K562 (cell line): Measurements from ENCODE around the gene MYO1E. TPM values are rescaled to one million over a fixed set of nuclear protein-coding genes. Genes with fewer than 3 reads are reported as not detected.

ENCODE experiments used
- ATAC-seq: fragments of 200-7000 bp; cut with Tn5 transposase; 3 replicates; pipeline ENCODE4 v1.9.1; 2020; ENCODE audit warnings: moderate library complexity
- BruUV-seq: library from RNA; stranded (reverse); fragments of 400-500 nt; replicated peaks from 2 replicates; lab custom pipeline; 2021; lab: Mats Ljungman, UMichigan
- CTCF ChIA-PET: fragments of 300-600 bp; formaldehyde crosslinking; extraction: SDS; loops from one replicate; lab custom pipeline; 2021; ENCODE audit warnings: low intra/inter-chr PET ratio; lab: Yijun Ruan, JAX
- POLR2A ChIA-PET: fragments of 300-600, 350-650 bp; sonication (Branson Sonifier 250); formaldehyde crosslinking; extraction: SDS; loops from one replicate; lab custom pipeline; 2021; ENCODE audit warnings: antibody characterized with exemption, inconsistent platforms; lab: Yijun Ruan, JAX
- DNase-seq, 4 experiments: peaks; one replicate each; pipeline versions ENCODE4 v3.0.0 to v3.0.0-alpha.2; 2011 to 2018; ENCODE audit warnings: low spot score in 3 of 4, mixed read lengths in 3 of 4; ENCODE audit errors: extremely low read depth in 1 of 4
- FAIRE-seq: peaks from 2 replicates; lab custom pipeline; 2011; peaks lifted over from hg19 to GRCh38; lab: Jason Lieb, UNC
- H2AFZ ChIP-seq: 2 replicates; pipeline ENCODE4 v1.6.0; 2011; ENCODE audit warnings: low read depth, low read length, control low read depth, inconsistent platforms
- H3K27ac ChIP-seq: fragments of 200-600 bp; 3 replicates; pipeline ENCODE4 v1.8.0; 2011; ENCODE audit warnings: low read depth, mild to moderate bottlenecking, control low read depth, inconsistent platforms, low read length, moderate library complexity, mixed read lengths; ENCODE audit errors: extremely low read depth
- H3K27me3 ChIP-seq, 2 experiments: fragments of 300-600 bp in 1 of 2; 2 replicates in 1 of 2; 3 replicates in 1 of 2; pipeline versions ENCODE4 v1.6.0 to v1.8.0; 2011; ENCODE audit warnings: inconsistent platforms in 2 of 2, low read length in 2 of 2, mild to moderate bottlenecking in 1 of 2, mixed read lengths in 1 of 2, moderate library complexity in 1 of 2; ENCODE audit not compliant: control insufficient read depth in 2 of 2, insufficient read depth in 2 of 2
- H3K36me3 ChIP-seq: fragments of 300-600 bp; 3 replicates; pipeline ENCODE4 v1.8.0; 2011; ENCODE audit warnings: mild to moderate bottlenecking, low read length, inconsistent platforms; ENCODE audit not compliant: control insufficient read depth, insufficient read depth
- H3K4me1 ChIP-seq, 2 experiments: fragments of 200-600 bp in 1 of 2; replicated peaks in 1 of 2; 2 replicates in 1 of 2; 3 replicates in 1 of 2; pipeline versions ENCODE4 v1.5.1 to v1.8.0; 2011; ENCODE audit warnings: inconsistent platforms in 2 of 2, low read length in 2 of 2, mild to moderate bottlenecking in 1 of 2, mixed read lengths in 1 of 2, moderate library complexity in 1 of 2; ENCODE audit not compliant: control insufficient read depth in 2 of 2, insufficient read depth in 2 of 2
- H3K4me2 ChIP-seq: 2 replicates; pipeline ENCODE4 v1.6.1; 2011; ENCODE audit warnings: low read length, control low read depth, inconsistent platforms, mixed read lengths; ENCODE audit not compliant: insufficient read depth
- H3K4me3 ChIP-seq: fragments of 200-600 bp; sonication (generic), shearing (Covaris generic); 2 replicates; pipeline ENCODE4 v1.5.1; 2016; ENCODE audit warnings: control low read depth, inconsistent platforms
- H3K79me2 ChIP-seq: fragments of 200-600 bp; 3 replicates; pipeline ENCODE4 v1.8.0; 2011; ENCODE audit warnings: low read length, inconsistent platforms; ENCODE audit not compliant: control insufficient read depth, insufficient read depth
- H3K9ac ChIP-seq, 2 experiments: 2 replicates each; pipeline versions ENCODE4 v1.6.0 to v1.6.1; 2011; ENCODE audit warnings: low read depth in 2 of 2, low read length in 2 of 2, control low read depth in 1 of 2, inconsistent platforms in 1 of 2, mild to moderate bottlenecking in 1 of 2, mixed read lengths in 1 of 2; ENCODE audit not compliant: insufficient read depth in 1 of 2
- H3K9me1 ChIP-seq: one replicate; pipeline ENCODE4 v1.6.0; 2011; ENCODE audit warnings: inconsistent platforms, mild to moderate bottlenecking, low read length, moderate library complexity; ENCODE audit not compliant: control insufficient read depth, insufficient read depth
- H3K9me3 ChIP-seq: replicated peaks from 2 replicates; pipeline ENCODE4 v1.5.1; 2011; ENCODE audit warnings: low read depth, low read length, inconsistent platforms; ENCODE audit not compliant: control insufficient read depth, insufficient read depth
- H4K20me1 ChIP-seq: replicated peaks from 2 replicates; pipeline ENCODE4 v1.6.1; 2011; ENCODE audit warnings: low read length, inconsistent platforms, mixed read lengths; ENCODE audit not compliant: control insufficient read depth, insufficient read depth
- ELF4 ChIP-seq: fragments of 450-650 bp; formaldehyde crosslinking; IDR thresholded peaks from 2 replicates; pipeline ENCODE4 v1.4.0; 2022; ENCODE audit warnings: missing genetic modification characterization
- FOXK2 ChIP-seq, 2 experiments: fragments of 450-650 bp; IDR thresholded peaks in 1 of 2; conservative IDR thresholded peaks in 1 of 2; 2 replicates each; pipeline ENCODE4 v1.6.1; 2016; ENCODE audit warnings: low read depth in 2 of 2, mild to moderate bottlenecking in 1 of 2
- FOXP1 ChIP-seq: sonication (generic); formaldehyde crosslinking; IDR thresholded peaks from 2 replicates; pipeline ENCODE4 v1.8.0; 2022; ENCODE audit warnings: mild to moderate bottlenecking, missing genetic modification reagents
- HIVEP1 ChIP-seq: fragments of 250-450 bp; sonication (Bioruptor Pico); IDR thresholded peaks from 2 replicates; pipeline ENCODE4 v1.4.0; 2020; ENCODE audit warnings: mild to moderate bottlenecking
- MAZ ChIP-seq, 2 experiments: fragments of 450-650 bp in 1 of 2; sonication (generic) in 1 of 2; formaldehyde crosslinking; IDR thresholded peaks in 1 of 2; conservative IDR thresholded peaks in 1 of 2; 2 replicates each; pipeline versions ENCODE4 v1.4.0 to v1.5.0; 2020; ENCODE audit warnings: mild to moderate bottlenecking in 1 of 2, missing genetic modification reagents in 1 of 2
- PHTF2 ChIP-seq: fragments of 250-450 bp; sonication (Bioruptor Pico); IDR thresholded peaks from 2 replicates; pipeline ENCODE4 v1.5.0; 2021; ENCODE audit warnings: mild to moderate bottlenecking
- PPARD ChIP-seq: fragments of 250-450 bp; sonication (Bioruptor Pico); IDR thresholded peaks from 2 replicates; pipeline ENCODE4 v1.8.0; 2022; ENCODE audit warnings: inconsistent platforms, mild to moderate bottlenecking, moderate library complexity
- RBM15 ChIP-seq: fragments of 200-400 bp; formaldehyde crosslinking; IDR thresholded peaks from 2 replicates; pipeline ENCODE4 v1.6.1; 2018; ENCODE audit warnings: mild to moderate bottlenecking, low read length, moderate library complexity; ENCODE audit not compliant: insufficient read depth
- TFAM ChIP-seq: fragments of 250-450 bp; sonication (Bioruptor Pico); conservative IDR thresholded peaks from 2 replicates; pipeline ENCODE4 v1.5.0; 2021; ENCODE audit warnings: mild to moderate bottlenecking, moderate library complexity
- ZBTB7A ChIP-seq: IDR thresholded peaks from 2 replicates; pipeline ENCODE4 v1.6.1; 2011; ENCODE audit warnings: low read depth, mild to moderate bottlenecking, low read length, moderate library complexity, borderline replicate concordance; ENCODE audit not compliant: control insufficient read depth
- ZEB2 ChIP-seq: fragments of 450-650 bp; IDR thresholded peaks from 2 replicates; pipeline ENCODE4 v1.6.1; 2016
- ZFPM2 ChIP-seq: fragments of 250-450 bp; sonication (Bioruptor Pico); IDR thresholded peaks from 2 replicates; pipeline ENCODE4 v1.5.1; 2022; ENCODE audit warnings: mild to moderate bottlenecking
- ZNF699 ChIP-seq: fragments of 250-450 bp; sonication (Bioruptor Pico); IDR thresholded peaks from 2 replicates; pipeline ENCODE4 v1.8.0; 2021; ENCODE audit warnings: mild to moderate bottlenecking, moderate library complexity; ENCODE audit not compliant: insufficient replicate concordance
- WGBS: fragments of 100-300 bp; shearing (Covaris generic); methylation state at CpG from one replicate; pipeline ENCODE4 v1.1.6; 2016; ENCODE audit warnings: low coverage, mixed read lengths; ENCODE audit not compliant: insufficient coverage; ENCODE audit errors: missing lambda C conversion rate; 5-methylcytosine and 5-hydroxymethylcytosine counted together
- in situ Hi-C: fragments of 300-500 bp; cut with MboI; formaldehyde crosslinking; loops from 4 replicates; pipeline ENCODE4 v1.15.0; 2018; ENCODE audit warnings: inconsistent platforms, mixed read lengths
- intact Hi-C: fragments of 100-400 bp; cut with micrococcal nuclease; formaldehyde crosslinking; loops from 2 replicates; pipeline ENCODE4 v1.14.2; 2022
- polyA plus RNA-seq, 8 experiments: library from polyadenylated mRNA; depleted of rRNA in 4 of 8; stranded (reverse) in 5 of 8; unstranded in 3 of 8; fragments of >200 nt; fragmentation: Nextera tagmentation in 2 of 8; fragmentation: Illumina TruSeq in 1 of 8; extraction: Ambion mirVana in 2 of 8; extraction: Trizol in 1 of 8; gene quantifications; 2 replicates each; pipeline versions ENCODE4 v1.2.1 to v1.2.3, GENCODE V29; 2011 to 2014; ENCODE audit warnings: inconsistent platforms in 1 of 8, missing spikeins in 1 of 8
- total RNA-seq, 7 experiments: library from RNA; depleted of rRNA in 6 of 7; stranded (reverse); fragments of >200 nt in 6 of 7; fragmentation: Illumina TruSeq in 2 of 7; extraction: Trizol in 2 of 7; gene quantifications; 2 replicates each; pipeline versions ENCODE4 v1.2.1 to v1.2.3, GENCODE V29; 2011 to 2021; ENCODE audit warnings: low replicate concordance in 1 of 7
- TF ChIP-seq, protein P1 (sequence below): fragments of 150-350 bp; conservative IDR thresholded peaks from 2 replicates; pipeline ENCODE4 v1.6.1; 2014; ENCODE audit warnings: low read length
- TF ChIP-seq, protein P2 (sequence below): fragments of 450-650 bp; IDR thresholded peaks from 2 replicates; pipeline ENCODE4 v1.6.1; 2016; ENCODE audit warnings: mild to moderate bottlenecking

MYO1E gene
- total and polyA plus RNA-seq, 9 of the 15 experiments (the other 6 are each of a cell fraction or from before 2014, with no cell fraction given): under 0.01 to 0.44 (median 0.01) TPM; not detected in 6

DNA sequence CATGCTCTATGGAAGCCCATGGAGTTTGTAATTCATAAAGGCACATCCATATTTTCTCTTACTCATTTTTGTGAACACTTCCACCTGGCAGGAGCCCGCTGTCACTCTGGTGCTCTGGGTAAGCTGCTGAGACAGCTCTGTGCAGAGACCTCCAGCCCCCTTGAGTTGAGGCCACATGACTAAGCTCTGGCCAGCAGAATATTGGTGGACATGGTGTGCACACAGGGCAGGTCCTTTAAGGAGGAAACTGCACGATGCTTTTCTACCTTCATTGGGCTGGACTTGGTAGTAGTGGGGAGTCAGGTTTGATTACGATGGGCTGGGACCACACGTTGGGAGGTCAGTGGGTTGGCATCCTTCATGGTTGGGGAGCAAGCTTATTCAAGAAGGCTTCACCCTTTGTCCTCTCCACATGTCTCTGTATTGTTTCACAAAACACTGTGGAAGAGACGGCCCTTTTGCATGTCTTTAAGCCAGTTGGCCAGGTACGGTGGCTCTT is 238.7 kb downstream of the MYO1E start:
- Histone ChIP-seq H3K4me1 (peaks cover 0 to 3% of the 10 kb centered on the region in 2 experiments; a peak in 1 of 5 replicates), H3K9me3 (no peaks in the 10 kb centered on the region), H2AFZ (no peak overlapping the region), H3K36me3 (peaks cover 67% of the 10 kb centered on the region), H3K79me2 (peaks cover 6% of the 10 kb centered on the region; the same call in 1 of the 3 replicates)
- in situ Hi-C loops: no loop called here
- no peak for DNase-seq
- TF ChIP-seq ZNF699 (CRISPR knock-in tag): no peak
- no peak for TF ChIP-seq ZBTB7A
- TF ChIP-seq, protein P1, sequence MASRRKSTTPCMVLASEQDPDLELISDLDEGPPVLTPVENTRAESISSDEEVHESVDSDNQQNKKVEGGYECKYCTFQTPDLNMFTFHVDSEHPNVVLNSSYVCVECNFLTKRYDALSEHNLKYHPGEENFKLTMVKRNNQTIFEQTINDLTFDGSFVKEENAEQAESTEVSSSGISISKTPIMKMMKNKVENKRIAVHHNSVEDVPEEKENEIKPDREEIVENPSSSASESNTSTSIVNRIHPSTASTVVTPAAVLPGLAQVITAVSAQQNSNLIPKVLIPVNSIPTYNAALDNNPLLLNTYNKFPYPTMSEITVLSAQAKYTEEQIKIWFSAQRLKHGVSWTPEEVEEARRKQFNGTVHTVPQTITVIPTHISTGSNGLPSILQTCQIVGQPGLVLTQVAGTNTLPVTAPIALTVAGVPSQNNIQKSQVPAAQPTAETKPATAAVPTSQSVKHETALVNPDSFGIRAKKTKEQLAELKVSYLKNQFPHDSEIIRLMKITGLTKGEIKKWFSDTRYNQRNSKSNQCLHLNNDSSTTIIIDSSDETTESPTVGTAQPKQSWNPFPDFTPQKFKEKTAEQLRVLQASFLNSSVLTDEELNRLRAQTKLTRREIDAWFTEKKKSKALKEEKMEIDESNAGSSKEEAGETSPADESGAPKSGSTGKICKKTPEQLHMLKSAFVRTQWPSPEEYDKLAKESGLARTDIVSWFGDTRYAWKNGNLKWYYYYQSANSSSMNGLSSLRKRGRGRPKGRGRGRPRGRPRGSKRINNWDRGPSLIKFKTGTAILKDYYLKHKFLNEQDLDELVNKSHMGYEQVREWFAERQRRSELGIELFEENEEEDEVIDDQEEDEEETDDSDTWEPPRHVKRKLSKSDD: no peak
- TF ChIP-seq PHTF2 (CRISPR knock-in tag): no peak
- no peak for TF ChIP-seq ZFPM2 (CRISPR knock-in tag)
- no peak for TF ChIP-seq ZEB2
- TF ChIP-seq HIVEP1: no peak
- TF ChIP-seq MAZ (CRISPR knock-in tag; conservative IDR thresholded peaks at IDR 0.05 in 1 of 2, IDR thresholded peaks at IDR 0.05 in 1 of 2): no peak
- no peak for TF ChIP-seq RBM15
- TF ChIP-seq ELF4 (CRISPR knock-in tag): no peak
- TF ChIP-seq, protein P2, sequence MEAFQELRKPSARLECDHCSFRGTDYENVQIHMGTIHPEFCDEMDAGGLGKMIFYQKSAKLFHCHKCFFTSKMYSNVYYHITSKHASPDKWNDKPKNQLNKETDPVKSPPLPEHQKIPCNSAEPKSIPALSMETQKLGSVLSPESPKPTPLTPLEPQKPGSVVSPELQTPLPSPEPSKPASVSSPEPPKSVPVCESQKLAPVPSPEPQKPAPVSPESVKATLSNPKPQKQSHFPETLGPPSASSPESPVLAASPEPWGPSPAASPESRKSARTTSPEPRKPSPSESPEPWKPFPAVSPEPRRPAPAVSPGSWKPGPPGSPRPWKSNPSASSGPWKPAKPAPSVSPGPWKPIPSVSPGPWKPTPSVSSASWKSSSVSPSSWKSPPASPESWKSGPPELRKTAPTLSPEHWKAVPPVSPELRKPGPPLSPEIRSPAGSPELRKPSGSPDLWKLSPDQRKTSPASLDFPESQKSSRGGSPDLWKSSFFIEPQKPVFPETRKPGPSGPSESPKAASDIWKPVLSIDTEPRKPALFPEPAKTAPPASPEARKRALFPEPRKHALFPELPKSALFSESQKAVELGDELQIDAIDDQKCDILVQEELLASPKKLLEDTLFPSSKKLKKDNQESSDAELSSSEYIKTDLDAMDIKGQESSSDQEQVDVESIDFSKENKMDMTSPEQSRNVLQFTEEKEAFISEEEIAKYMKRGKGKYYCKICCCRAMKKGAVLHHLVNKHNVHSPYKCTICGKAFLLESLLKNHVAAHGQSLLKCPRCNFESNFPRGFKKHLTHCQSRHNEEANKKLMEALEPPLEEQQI: no peak
- TF ChIP-seq PPARD: no peak
- no peak for TF ChIP-seq FOXK2 (conservative IDR thresholded peaks at IDR 0.05 in 1 of 2, IDR thresholded peaks at IDR 0.05 in 1 of 2; ENCODE audit: low read depth in 2 of 2)
- TF ChIP-seq FOXP1 (CRISPR knock-in tag): no peak
- no peak for TF ChIP-seq TFAM
- TF ChIP-seq, all 486 proteins: peak for 0
- no peak for ATAC-seq
- 93% methylated on average over 6 of the region's 6 CpGs for WGBS
- POLR2A ChIA-PET: interaction anchor here (0.5 to 2.0 kb wide), 4 partner anchors 10 to 1118 kb away, joined by 3 to 4 read pairs (median 4); no protein-coding TSS in a partner anchor
- H3K4me3 ChIP-seq: no peak overlapping the region
- CTCF ChIA-PET: no interaction called here
- H3K9ac ChIP-seq: no peak overlapping the region
- BruUV-seq: no TSS peak
- intact Hi-C loops: no loop called here
- peaks cover 3% of the 10 kb centered on the region for H3K9me1 ChIP-seq
- FAIRE-seq: no peak
- H3K27ac ChIP-seq: no peak overlapping the region
- H3K27me3 ChIP-seq: no peaks in the 10 kb centered on the region
- no peaks in the 10 kb centered on the region for H4K20me1 ChIP-seq
- no peak overlapping the region for H3K4me2 ChIP-seq
